IMR-90 (cell line): Measurements from ENCODE around the gene IGF2BP3. TPM values are rescaled to one million over a fixed set of nuclear protein-coding genes. Genes with fewer than 3 reads are reported as not detected.

Experiments
- ATAC-seq: fragments of 200-7000 bp; cut with Tn5 transposase; 2 replicates; pipeline ENCODE4 v1.9.1; 2020; ENCODE audit warnings: low read depth, mild to moderate bottlenecking, moderate library complexity
- BruUV-seq: library from RNA; stranded (reverse); fragments of 400-500 nt; replicated peaks from 2 replicates; lab custom pipeline; 2021; lab: Mats Ljungman, UMichigan
- CTCF ChIA-PET: fragments of 300-600 bp; formaldehyde crosslinking; extraction: SDS; loops from one replicate; lab custom pipeline; 2021; ENCODE audit warnings: antibody characterized with exemption; lab: Yijun Ruan, JAX
- POLR2A ChIA-PET: fragments of 300-600 bp; sonication (Branson Sonifier 250); formaldehyde crosslinking; loops from one replicate; lab custom pipeline; 2022; ENCODE audit warnings: antibody characterized with exemption; ENCODE audit not compliant: unreplicated experiment; lab: Charles Lee
- DNase-seq: peaks from one replicate; pipeline ENCODE4 v3.0.0; 2013
- H2AFZ ChIP-seq: replicated peaks from 2 replicates; pipeline ENCODE3; 2013; ENCODE audit warnings: low read length, mild to moderate bottlenecking; ENCODE audit not compliant: poor library complexity
- H2AK5ac ChIP-seq: 2 replicates; pipeline ENCODE4 v1.6.1; 2013; ENCODE audit warnings: low read depth, low read length, inconsistent platforms
- H2AK9ac ChIP-seq: replicated peaks from 2 replicates; pipeline ENCODE3; 2013; ENCODE audit warnings: mild to moderate bottlenecking, low read depth, low read length, moderate library complexity; ENCODE audit not compliant: poor library complexity
- H2BK120ac ChIP-seq: 2 replicates; pipeline ENCODE4 v1.6.1; 2013; ENCODE audit warnings: low read depth, low read length, inconsistent platforms
- H2BK15ac ChIP-seq: 3 replicates; pipeline ENCODE4 v1.6.1; 2013; ENCODE audit warnings: low read depth, low read length, inconsistent platforms
- H2BK20ac ChIP-seq: 2 replicates; pipeline ENCODE4 v1.6.1; 2013; ENCODE audit warnings: low read depth, mild to moderate bottlenecking, inconsistent platforms, low read length, moderate library complexity
- H2BK5ac ChIP-seq: 2 replicates; pipeline ENCODE4 v1.6.1; 2013; ENCODE audit warnings: mild to moderate bottlenecking, low read depth, low read length, inconsistent platforms; ENCODE audit not compliant: poor library complexity, severe bottlenecking
- H3K14ac ChIP-seq: replicated peaks from 2 replicates; pipeline ENCODE4 v1.6.1; 2013; ENCODE audit warnings: low read depth, low read length, inconsistent platforms
- H3K18ac ChIP-seq: 2 replicates; pipeline ENCODE4 v1.6.1; 2013; ENCODE audit warnings: low read depth, low read length, control low read depth
- H3K23ac ChIP-seq: 2 replicates; pipeline ENCODE4 v1.6.1; 2013; ENCODE audit warnings: low read depth, low read length, inconsistent platforms
- H3K27ac ChIP-seq: 2 replicates; pipeline ENCODE4 v1.5.1; 2013; ENCODE audit warnings: mild to moderate bottlenecking, control low read depth, low read length; ENCODE audit not compliant: insufficient read depth
- H3K27me3 ChIP-seq: 2 replicates; pipeline ENCODE4 v1.6.1; 2013; ENCODE audit warnings: low read length; ENCODE audit not compliant: control insufficient read depth, insufficient read depth
- H3K36me3 ChIP-seq: 2 replicates; pipeline ENCODE4 v1.6.1; 2013; ENCODE audit warnings: low read length, mixed read lengths; ENCODE audit not compliant: control insufficient read depth, insufficient read depth
- H3K4ac ChIP-seq: 2 replicates; pipeline ENCODE4 v1.6.1; 2013; ENCODE audit warnings: low read depth, low read length, inconsistent platforms
- H3K4me1 ChIP-seq: 2 replicates; pipeline ENCODE4 v1.6.1; 2013; ENCODE audit warnings: low read length, mixed read lengths; ENCODE audit not compliant: control insufficient read depth, insufficient read depth
- H3K4me2 ChIP-seq: 2 replicates; pipeline ENCODE4 v1.6.1; 2013; ENCODE audit warnings: low read depth, mild to moderate bottlenecking, control low read depth, low read length, moderate library complexity
- H3K4me3 ChIP-seq: 2 replicates; pipeline ENCODE4 v1.5.1; 2013; ENCODE audit warnings: low read depth, mild to moderate bottlenecking, control low read depth, low read length, moderate library complexity; ENCODE audit not compliant: insufficient read depth
- H3K56ac ChIP-seq: 2 replicates; pipeline ENCODE4 v1.6.1; 2013; ENCODE audit warnings: low read length, inconsistent platforms; ENCODE audit not compliant: insufficient read depth; ENCODE audit errors: extremely low read depth
- H3K79me1 ChIP-seq, 2 experiments: 2 replicates each; pipeline ENCODE4 v1.6.1; 2013; ENCODE audit warnings: low read length in 2 of 2, inconsistent platforms in 1 of 2, low read depth in 1 of 2
- H3K9ac ChIP-seq: 2 replicates; pipeline ENCODE4 v1.6.1; 2013; ENCODE audit warnings: low read depth, low read length, control low read depth
- H3K9me1 ChIP-seq: 2 replicates; pipeline ENCODE4 v1.6.1; 2013; ENCODE audit warnings: low read length, inconsistent platforms; ENCODE audit not compliant: insufficient read depth
- H3K9me3 ChIP-seq: 2 replicates; pipeline ENCODE4 v1.6.1; 2013; ENCODE audit warnings: low read length; ENCODE audit not compliant: control insufficient read depth, insufficient read depth
- H4K20me1 ChIP-seq: 2 replicates; pipeline ENCODE4 v1.6.1; 2013; ENCODE audit warnings: low read length, inconsistent platforms; ENCODE audit not compliant: insufficient read depth
- H4K5ac ChIP-seq: 2 replicates; pipeline ENCODE4 v1.6.1; 2013; ENCODE audit warnings: mild to moderate bottlenecking, low read depth, low read length, control low read depth
- H4K8ac ChIP-seq, 2 experiments: 2 replicates each; pipeline ENCODE4 v1.6.1; 2013; ENCODE audit warnings: low read depth in 2 of 2, low read length in 2 of 2, control low read depth in 1 of 2, inconsistent platforms in 1 of 2
- H4K91ac ChIP-seq: 2 replicates; pipeline ENCODE4 v1.6.1; 2013; ENCODE audit warnings: low read depth, low read length, inconsistent platforms; ENCODE audit not compliant: insufficient read depth
- BHLHE40 ChIP-seq: fragments of 150-350 bp; IDR thresholded peaks from 2 replicates; pipeline ENCODE4 v1.6.1; 2016; ENCODE audit warnings: mild to moderate bottlenecking, low read depth, low read length
- CEBPB ChIP-seq: IDR thresholded peaks from 2 replicates; pipeline ENCODE4 v1.6.1; 2012; ENCODE audit warnings: low read depth, low read length, improper control_type of control experiment
- CHD1 ChIP-seq: IDR thresholded peaks from 2 replicates; pipeline ENCODE4 v1.6.1; 2012; ENCODE audit warnings: low read depth, low read length, improper control_type of control experiment
- FOS ChIP-seq: fragments of 150-350 bp; IDR thresholded peaks from 2 replicates; pipeline ENCODE4 v1.6.1; 2016; ENCODE audit warnings: low read depth, low read length
- MAFK ChIP-seq: IDR thresholded peaks from 2 replicates; pipeline ENCODE4 v1.6.1; 2012; ENCODE audit warnings: low read depth, low read length, improper control_type of control experiment
- NFE2L2 ChIP-seq: fragments of 150-350 bp; IDR thresholded peaks from 2 replicates; pipeline ENCODE4 v1.6.1; 2016; ENCODE audit warnings: low read depth, mild to moderate bottlenecking, low read length
- RAD21 ChIP-seq: IDR thresholded peaks from 2 replicates; pipeline ENCODE4 v1.6.1; 2012; ENCODE audit warnings: low read length, improper control_type of control experiment
- RCOR1 ChIP-seq: IDR thresholded peaks from 2 replicates; pipeline ENCODE4 v1.6.1; 2012; ENCODE audit warnings: mild to moderate bottlenecking, low read length, improper control_type of control experiment; ENCODE audit not compliant: insufficient replicate concordance
- RFX5 ChIP-seq: IDR thresholded peaks from 2 replicates; pipeline ENCODE4 v1.8.0; 2012; ENCODE audit warnings: low read depth, mild to moderate bottlenecking, low read length, moderate library complexity
- SMC3 ChIP-seq: fragments of 150-350 bp; IDR thresholded peaks from 2 replicates; pipeline ENCODE4 v1.6.1; 2016; ENCODE audit warnings: low read depth, mild to moderate bottlenecking, antibody characterized with exemption, low read length, moderate library complexity
- WGBS, 2 experiments: methylation state at CpG; one replicate each; pipeline versions ENCODE4 v1.1.5 to v1.1.7; 2013; ENCODE audit warnings: missing lambda C conversion rate in 2 of 2; ENCODE audit not compliant: insufficient read length in 1 of 2; ENCODE audit errors: extremely low coverage in 2 of 2; 5-methylcytosine and 5-hydroxymethylcytosine counted together
- dilution Hi-C: fragments of 300-500 bp; cut with HindIII; formaldehyde crosslinking; loops from one replicate; pipeline ENCODE4 v1.14.3; 2018; ENCODE audit warnings: low sequenced_read_pairs; ENCODE audit not compliant: unreplicated experiment
- in situ Hi-C: fragments of 300-500 bp; cut with MboI; formaldehyde crosslinking; loops from 3 replicates; pipeline ENCODE4 v1.14.3; 2019; ENCODE audit warnings: low sequenced_read_pairs, inconsistent platforms, mixed read lengths
- intact Hi-C: fragments of 100-400 bp; cut with micrococcal nuclease; formaldehyde crosslinking; loops from 2 replicates; pipeline ENCODE4 v1.10.0; 2022
- polyA plus RNA-seq, 3 experiments: library from polyadenylated mRNA; depleted of rRNA; stranded (reverse); fragments of >200 nt; gene quantifications; 2 replicates each; pipeline ENCODE4 v1.2.3, GENCODE V29; 2012; ENCODE audit warnings: low replicate concordance in 1 of 3
- total RNA-seq: library from RNA; depleted of rRNA; stranded (reverse); fragments of >200 nt; gene quantifications from 2 replicates; pipeline ENCODE4 v1.2.3, GENCODE V29; 2012
- TF ChIP-seq, protein P1 (sequence below): fragments of 150-350 bp; IDR thresholded peaks from 2 replicates; pipeline ENCODE4 v1.6.1; 2016; ENCODE audit warnings: low read depth, mild to moderate bottlenecking, low read length, moderate library complexity, borderline replicate concordance
- TF ChIP-seq, protein P2 (sequence below): conservative IDR thresholded peaks from 2 replicates; pipeline ENCODE4 v1.5.1; 2012; ENCODE audit warnings: mild to moderate bottlenecking, low read depth, low read length, improper control_type of control experiment
- TF ChIP-seq, protein P3 (sequence below): fragments of 150-350 bp; IDR thresholded peaks from 2 replicates; pipeline ENCODE4 v1.6.1; 2017; ENCODE audit warnings: mild to moderate bottlenecking, antibody characterized with exemption, low read length, low read depth

IGF2BP3 gene
- total and polyA plus RNA-seq, 2 of the 4 experiments (the other 2 are of a cell fraction), result 50.9 to 59.3 TPM

- Histone ChIP-seq H3K4me2 (peak overlapping the region; percentile 72; the same call in 1 of the 2 replicates), H3K4me1 (peaks cover 2% of the 10 kb centered on the region; the same call in 1 of the 2 replicates), H2BK5ac (no peak overlapping the region), H3K9me1 (peaks cover 2% of the 10 kb centered on the region; the same call in 1 of the 2 replicates), H3K23ac (peak overlapping the region; percentile 55; the same call in 1 of the 2 replicates), H2BK20ac (no peak overlapping the region), H3K18ac (no peak overlapping the region), H2AK9ac (no peak overlapping the region), H3K9me3 (no peaks in the 10 kb centered on the region), H3K27me3 (peaks cover 17% of the 10 kb centered on the region), H3K36me3 (no peaks in the 10 kb centered on the region), H2AFZ (peak overlapping the region; percentile 38), H3K27ac (no peak overlapping the region), H4K91ac (no peak overlapping the region), H2BK120ac (no peak overlapping the region; the same call in 1 of the 2 replicates), H3K14ac (no peak overlapping the region), H2BK15ac (no peak overlapping the region), H3K4ac (no peak overlapping the region), H4K20me1 (no peaks in the 10 kb centered on the region), H4K8ac (no peak overlapping the region), H2AK5ac (0 out of 2 replicates have a peak overlapping the region, but pooled peaks have one; percentile 59), H3K4me3 (no peak overlapping the region), H3K9ac (no peak overlapping the region), H3K56ac (no peak overlapping the region), H3K79me1 (no peaks in the 10 kb centered on the region), H4K5ac (no peak overlapping the region)
- peak; percentile 87 for TF ChIP-seq NFE2L2
- TF ChIP-seq CHD1, result no peak
- peak; percentile 50; the same call in 1 of the 2 replicates for TF ChIP-seq BHLHE40
- peak; percentile 68 for TF ChIP-seq SMC3
- TF ChIP-seq, protein P1, sequence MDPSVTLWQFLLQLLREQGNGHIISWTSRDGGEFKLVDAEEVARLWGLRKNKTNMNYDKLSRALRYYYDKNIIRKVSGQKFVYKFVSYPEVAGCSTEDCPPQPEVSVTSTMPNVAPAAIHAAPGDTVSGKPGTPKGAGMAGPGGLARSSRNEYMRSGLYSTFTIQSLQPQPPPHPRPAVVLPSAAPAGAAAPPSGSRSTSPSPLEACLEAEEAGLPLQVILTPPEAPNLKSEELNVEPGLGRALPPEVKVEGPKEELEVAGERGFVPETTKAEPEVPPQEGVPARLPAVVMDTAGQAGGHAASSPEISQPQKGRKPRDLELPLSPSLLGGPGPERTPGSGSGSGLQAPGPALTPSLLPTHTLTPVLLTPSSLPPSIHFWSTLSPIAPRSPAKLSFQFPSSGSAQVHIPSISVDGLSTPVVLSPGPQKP, result no peak
- peak; percentile 28; the same call in 1 of the 2 replicates for TF ChIP-seq MAFK
- TF ChIP-seq RFX5, result no peak
- peak; percentile 98 for TF ChIP-seq RCOR1
- TF ChIP-seq, protein P2, sequence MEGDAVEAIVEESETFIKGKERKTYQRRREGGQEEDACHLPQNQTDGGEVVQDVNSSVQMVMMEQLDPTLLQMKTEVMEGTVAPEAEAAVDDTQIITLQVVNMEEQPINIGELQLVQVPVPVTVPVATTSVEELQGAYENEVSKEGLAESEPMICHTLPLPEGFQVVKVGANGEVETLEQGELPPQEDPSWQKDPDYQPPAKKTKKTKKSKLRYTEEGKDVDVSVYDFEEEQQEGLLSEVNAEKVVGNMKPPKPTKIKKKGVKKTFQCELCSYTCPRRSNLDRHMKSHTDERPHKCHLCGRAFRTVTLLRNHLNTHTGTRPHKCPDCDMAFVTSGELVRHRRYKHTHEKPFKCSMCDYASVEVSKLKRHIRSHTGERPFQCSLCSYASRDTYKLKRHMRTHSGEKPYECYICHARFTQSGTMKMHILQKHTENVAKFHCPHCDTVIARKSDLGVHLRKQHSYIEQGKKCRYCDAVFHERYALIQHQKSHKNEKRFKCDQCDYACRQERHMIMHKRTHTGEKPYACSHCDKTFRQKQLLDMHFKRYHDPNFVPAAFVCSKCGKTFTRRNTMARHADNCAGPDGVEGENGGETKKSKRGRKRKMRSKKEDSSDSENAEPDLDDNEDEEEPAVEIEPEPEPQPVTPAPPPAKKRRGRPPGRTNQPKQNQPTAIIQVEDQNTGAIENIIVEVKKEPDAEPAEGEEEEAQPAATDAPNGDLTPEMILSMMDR, result peak; percentile 86
- TF ChIP-seq, protein P3, sequence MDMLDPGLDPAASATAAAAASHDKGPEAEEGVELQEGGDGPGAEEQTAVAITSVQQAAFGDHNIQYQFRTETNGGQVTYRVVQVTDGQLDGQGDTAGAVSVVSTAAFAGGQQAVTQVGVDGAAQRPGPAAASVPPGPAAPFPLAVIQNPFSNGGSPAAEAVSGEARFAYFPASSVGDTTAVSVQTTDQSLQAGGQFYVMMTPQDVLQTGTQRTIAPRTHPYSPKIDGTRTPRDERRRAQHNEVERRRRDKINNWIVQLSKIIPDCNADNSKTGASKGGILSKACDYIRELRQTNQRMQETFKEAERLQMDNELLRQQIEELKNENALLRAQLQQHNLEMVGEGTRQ, result no peak
- TF ChIP-seq CEBPB, result no peak
- TF ChIP-seq FOS, result peak; percentile 55
- TF ChIP-seq RAD21, result peak; percentile 80
- no CpG with 5 or more reads among the region's 11 CpGs for WGBS, 2 experiments
- CTCF ChIA-PET, result interaction anchor here (0.5 to 4.2 kb wide), 26 partner anchors 10 to 1858 kb away, joined by 3 to 34 read pairs (median 4); no protein-coding TSS in a partner anchor
- POLR2A ChIA-PET, result no interaction called here
- peak; percentile 96 for DNase-seq
- peak; percentile 92 for ATAC-seq
- no TSS peak for BruUV-seq
- in situ Hi-C loops, result loop anchor here (10.0 kb wide), 1 partner anchor 432 kb away; no protein-coding TSS in a partner anchor
- dilution Hi-C loops, result no loop called here
- intact Hi-C loops, result loop anchor here (1.0 to 2.0 kb wide), 3 partner anchors 88 to 439 kb away; no protein-coding TSS in a partner anchor
Measured at GRCh38 chr7:23273141-23273599, 197.1 kb downstream of the IGF2BP3 start.
